Skeletal muscle satellite cell (primary cell): ENCODE measurements around the gene FBLN1.

Experiments
- H3K27me3 ChIP-seq: 2 replicates; pipeline ENCODE4 v1.7.0; 2013; ENCODE audit warnings: low read length; ENCODE audit not compliant: control insufficient read depth, insufficient read depth
- H3K36me3 ChIP-seq: 2 replicates; pipeline ENCODE4 v1.7.0; 2013; ENCODE audit warnings: mild to moderate bottlenecking, control low read depth, low read length; ENCODE audit not compliant: insufficient read depth
- H3K4me1 ChIP-seq: 2 replicates; pipeline ENCODE4 v1.7.0; 2013; ENCODE audit warnings: low read length; ENCODE audit not compliant: control insufficient read depth, insufficient read depth
- H3K4me2 ChIP-seq: 2 replicates; pipeline ENCODE4 v1.7.0; 2013; ENCODE audit warnings: mild to moderate bottlenecking, low read length
- H3K4me3 ChIP-seq: 2 replicates; pipeline ENCODE4 v1.7.0; 2013; ENCODE audit warnings: low read length
- H3K9ac ChIP-seq: 2 replicates; pipeline ENCODE4 v1.7.0; 2013; ENCODE audit warnings: mild to moderate bottlenecking, low read depth, low read length, moderate library complexity
- H3K9me3 ChIP-seq: replicated peaks from 2 replicates; pipeline ENCODE4 v1.7.0; 2013; ENCODE audit warnings: mild to moderate bottlenecking, control low read depth, low read length

Gene FBLN1

GRCh38 chr22:45522462-45522861, 19.8 kb downstream of the FBLN1 start:
- H3K4me1 ChIP-seq = peaks cover 20% of the 10 kb centered on the region
- no peak overlapping the region for H3K4me3 ChIP-seq
- H3K4me2 ChIP-seq = no peak overlapping the region
- H3K27me3 ChIP-seq = no peaks in the 10 kb centered on the region
- no peaks in the 10 kb centered on the region for H3K9me3 ChIP-seq
- H3K9ac ChIP-seq = no peak overlapping the region
- H3K36me3 ChIP-seq = peaks cover 3% of the 10 kb centered on the region

- Histone ChIP-seq H3K4me3 (no peak overlapping the region), H3K4me1 (peaks cover 7% of the 10 kb centered on the region), H3K27me3 (no peaks in the 10 kb centered on the region), H3K9ac (no peak overlapping the region), H3K36me3 (peaks cover 3% of the 10 kb centered on the region), H3K9me3 (no peaks in the 10 kb centered on the region), H3K4me2 (no peak overlapping the region)
Measured at GRCh38 chr22:45524157-45524556, 21.5 kb downstream of the FBLN1 start.

- Histone ChIP-seq H3K9ac (no peak overlapping the region), H3K9me3 (no peaks in the 10 kb centered on the region), H3K4me2 (no peak overlapping the region), H3K27me3 (no peaks in the 10 kb centered on the region), H3K4me1 (peaks cover 7% of the 10 kb centered on the region), H3K36me3 (peaks cover 3% of the 10 kb centered on the region), H3K4me3 (no peak overlapping the region)
Measured at GRCh38 chr22:45524966-45525365, 22.3 kb downstream of the FBLN1 start.

- Histone ChIP-seq H3K27me3 (no peaks in the 10 kb centered on the region), H3K4me3 (no peak overlapping the region), H3K9ac (no peak overlapping the region), H3K4me2 (no peak overlapping the region), H3K9me3 (no peaks in the 10 kb centered on the region), H3K4me1 (peaks cover 7% of the 10 kb centered on the region), H3K36me3 (no peaks in the 10 kb centered on the region)
Measured at GRCh38 chr22:45525480-45525879, 22.8 kb downstream of the FBLN1 start.

GRCh38 chr22:45526281-45526680, 23.6 kb downstream of the FBLN1 start:
- Histone ChIP-seq H3K4me2 (no peak overlapping the region), H3K9ac (no peak overlapping the region), H3K4me1 (peaks cover 7% of the 10 kb centered on the region), H3K9me3 (no peaks in the 10 kb centered on the region), H3K27me3 (no peaks in the 10 kb centered on the region), H3K36me3 (no peaks in the 10 kb centered on the region), H3K4me3 (no peak overlapping the region)

- H3K4me2 ChIP-seq = no peak overlapping the region
- no peak overlapping the region for H3K4me3 ChIP-seq
- H3K27me3 ChIP-seq = no peaks in the 10 kb centered on the region
- no peaks in the 10 kb centered on the region for H3K9me3 ChIP-seq
- no peaks in the 10 kb centered on the region for H3K36me3 ChIP-seq
- no peak overlapping the region for H3K9ac ChIP-seq
- H3K4me1 ChIP-seq = peaks cover 7% of the 10 kb centered on the region
Measured at GRCh38 chr22:45526768-45527360, 24.2 kb downstream of the FBLN1 start.

- Histone ChIP-seq H3K27me3 (no peaks in the 10 kb centered on the region), H3K4me1 (peaks cover 7% of the 10 kb centered on the region), H3K9me3 (no peaks in the 10 kb centered on the region), H3K4me2 (no peak overlapping the region), H3K36me3 (no peaks in the 10 kb centered on the region), H3K4me3 (no peak overlapping the region), H3K9ac (no peak overlapping the region)
Measured at GRCh38 chr22:45527456-45527855, 24.8 kb downstream of the FBLN1 start.

- Histone ChIP-seq H3K27me3 (no peaks in the 10 kb centered on the region), H3K9ac (no peak overlapping the region), H3K36me3 (no peaks in the 10 kb centered on the region), H3K9me3 (no peaks in the 10 kb centered on the region), H3K4me3 (no peak overlapping the region), H3K4me2 (no peak overlapping the region), H3K4me1 (peaks cover 7% of the 10 kb centered on the region)
Measured at GRCh38 chr22:45528046-45528445, 25.4 kb downstream of the FBLN1 start.

GRCh38 chr22:45529105-45529504, 26.4 kb downstream of the FBLN1 start:
- no peak overlapping the region for H3K4me2 ChIP-seq
- H3K27me3 ChIP-seq = no peaks in the 10 kb centered on the region
- no peaks in the 10 kb centered on the region for H3K36me3 ChIP-seq
- peaks cover 7% of the 10 kb centered on the region for H3K4me1 ChIP-seq
- H3K4me3 ChIP-seq = no peak overlapping the region
- no peaks in the 10 kb centered on the region for H3K9me3 ChIP-seq
- H3K9ac ChIP-seq = no peak overlapping the region

GRCh38 chr22:45529971-45530575, 27.4 kb downstream of the FBLN1 start:
- H3K9ac ChIP-seq = no peak overlapping the region
- H3K4me3 ChIP-seq = no peak overlapping the region
- no peak overlapping the region for H3K4me2 ChIP-seq
- no peaks in the 10 kb centered on the region for H3K9me3 ChIP-seq
- no peaks in the 10 kb centered on the region for H3K27me3 ChIP-seq
- peaks cover 7% of the 10 kb centered on the region for H3K4me1 ChIP-seq
- H3K36me3 ChIP-seq = no peaks in the 10 kb centered on the region

GRCh38 chr22:45531441-45532234, 29.0 kb downstream of the FBLN1 start:
- Histone ChIP-seq H3K4me3 (no peak overlapping the region), H3K36me3 (no peaks in the 10 kb centered on the region), H3K9me3 (no peaks in the 10 kb centered on the region), H3K4me1 (peaks cover 6% of the 10 kb centered on the region), H3K27me3 (no peaks in the 10 kb centered on the region), H3K9ac (no peak overlapping the region), H3K4me2 (no peak overlapping the region)
